Measurements from ENCODE around the gene FNDC3B. TPM values are rescaled to one million over a fixed set of nuclear protein-coding genes. Genes with fewer than 3 reads are reported as not detected.

FNDC3B gene
- total RNA-seq, 1 donor from 2014 or later = 204 TPM

GRCh38 chr3:172275586-172275985 is 236.2 kb downstream of the FNDC3B start:
- Mint-ChIP-seq H3K27me3 (ENCODE audit: unreplicated experiment) (peaks cover 2% of the 10 kb centered on the region), H3K36me3 (ENCODE audit: low read depth, unreplicated experiment) (peaks cover 16% of the 10 kb centered on the region), H3K27ac (ENCODE audit: unreplicated experiment) (no peak overlapping the region), H3K4me1 (ENCODE audit: unreplicated experiment) (peaks cover 24% of the 10 kb centered on the region), H3K9me3 (ENCODE audit: unreplicated experiment) (no peaks in the 10 kb centered on the region), H3K4me3 (ENCODE audit: unreplicated experiment) (no peak overlapping the region)
- no peak for TF ChIP-seq CTCF (IDR thresholded peaks at IDR 0.05; ENCODE audit: unreplicated experiment)
- DNase-seq (ENCODE audit: low spot score) = no peak

- no peak overlapping the region for H3K4me3 Mint-ChIP-seq (ENCODE audit: unreplicated experiment)
- peaks cover 2% of the 10 kb centered on the region for H3K27me3 Mint-ChIP-seq (ENCODE audit: unreplicated experiment)
- H3K27ac Mint-ChIP-seq (ENCODE audit: unreplicated experiment) = peak overlapping the region; percentile 54
- peaks cover 24% of the 10 kb centered on the region for H3K4me1 Mint-ChIP-seq (ENCODE audit: unreplicated experiment)
- H3K36me3 Mint-ChIP-seq (ENCODE audit: low read depth, unreplicated experiment) = peaks cover 16% of the 10 kb centered on the region
- DNase-seq (ENCODE audit: low spot score) = no peak
- no peak for TF ChIP-seq CTCF (IDR thresholded peaks at IDR 0.05; ENCODE audit: unreplicated experiment)
- no peaks in the 10 kb centered on the region for H3K9me3 Mint-ChIP-seq (ENCODE audit: unreplicated experiment)
Measured at GRCh38 chr3:172276103-172276502, 236.7 kb downstream of the FNDC3B start.

GRCh38 chr3:172277151-172277652 is 237.8 kb downstream of the FNDC3B start:
- DNase-seq (ENCODE audit: low spot score) = no peak
- no peak for TF ChIP-seq CTCF (IDR thresholded peaks at IDR 0.05; ENCODE audit: unreplicated experiment)
- H3K9me3 Mint-ChIP-seq (ENCODE audit: unreplicated experiment) = no peaks in the 10 kb centered on the region
- H3K27me3 Mint-ChIP-seq (ENCODE audit: unreplicated experiment) = peaks cover 2% of the 10 kb centered on the region
- peaks cover 16% of the 10 kb centered on the region for H3K36me3 Mint-ChIP-seq (ENCODE audit: low read depth, unreplicated experiment)
- peaks cover 33% of the 10 kb centered on the region for H3K4me1 Mint-ChIP-seq (ENCODE audit: unreplicated experiment)
- H3K27ac Mint-ChIP-seq (ENCODE audit: unreplicated experiment) = peak overlapping the region; percentile 45
- no peak overlapping the region for H3K4me3 Mint-ChIP-seq (ENCODE audit: unreplicated experiment)

- H3K36me3 Mint-ChIP-seq (ENCODE audit: low read depth, unreplicated experiment) = peaks cover 20% of the 10 kb centered on the region
- H3K4me1 Mint-ChIP-seq (ENCODE audit: unreplicated experiment) = peaks cover 47% of the 10 kb centered on the region
- H3K9me3 Mint-ChIP-seq (ENCODE audit: unreplicated experiment) = no peaks in the 10 kb centered on the region
- peaks cover 5% of the 10 kb centered on the region for H3K27me3 Mint-ChIP-seq (ENCODE audit: unreplicated experiment)
- peak overlapping the region; percentile 87 for H3K27ac Mint-ChIP-seq (ENCODE audit: unreplicated experiment)
- no peak for DNase-seq (ENCODE audit: low spot score)
- TF ChIP-seq CTCF (IDR thresholded peaks at IDR 0.05; ENCODE audit: unreplicated experiment) = no peak
- H3K4me3 Mint-ChIP-seq (ENCODE audit: unreplicated experiment) = no peak overlapping the region
Measured at GRCh38 chr3:172279191-172279640, 239.8 kb downstream of the FNDC3B start.

- TF ChIP-seq CTCF (IDR thresholded peaks at IDR 0.05; ENCODE audit: unreplicated experiment) = no peak
- Mint-ChIP-seq H3K4me3 (ENCODE audit: unreplicated experiment) (no peak overlapping the region), H3K9me3 (ENCODE audit: unreplicated experiment) (no peaks in the 10 kb centered on the region), H3K4me1 (ENCODE audit: unreplicated experiment) (peaks cover 51% of the 10 kb centered on the region), H3K27ac (ENCODE audit: unreplicated experiment) (peak overlapping the region; percentile 57), H3K27me3 (ENCODE audit: unreplicated experiment) (peaks cover 6% of the 10 kb centered on the region), H3K36me3 (ENCODE audit: low read depth, unreplicated experiment) (peaks cover 20% of the 10 kb centered on the region)
- no peak for DNase-seq (ENCODE audit: low spot score)
Measured at GRCh38 chr3:172279974-172280373, 240.6 kb downstream of the FNDC3B start.

All from endothelial cell (in vitro differentiated cells).